ENCODE data around the gene RNF5.
A peak's percentile ranks its signal among the peaks of the same experiment; 100 is the strongest.
"Not testable (repeated sequence)": the region's sequence is repeated elsewhere in the genome, so short reads cannot be mapped to it uniquely, and the experiment has no call there.

Gene RNF5

DNA sequence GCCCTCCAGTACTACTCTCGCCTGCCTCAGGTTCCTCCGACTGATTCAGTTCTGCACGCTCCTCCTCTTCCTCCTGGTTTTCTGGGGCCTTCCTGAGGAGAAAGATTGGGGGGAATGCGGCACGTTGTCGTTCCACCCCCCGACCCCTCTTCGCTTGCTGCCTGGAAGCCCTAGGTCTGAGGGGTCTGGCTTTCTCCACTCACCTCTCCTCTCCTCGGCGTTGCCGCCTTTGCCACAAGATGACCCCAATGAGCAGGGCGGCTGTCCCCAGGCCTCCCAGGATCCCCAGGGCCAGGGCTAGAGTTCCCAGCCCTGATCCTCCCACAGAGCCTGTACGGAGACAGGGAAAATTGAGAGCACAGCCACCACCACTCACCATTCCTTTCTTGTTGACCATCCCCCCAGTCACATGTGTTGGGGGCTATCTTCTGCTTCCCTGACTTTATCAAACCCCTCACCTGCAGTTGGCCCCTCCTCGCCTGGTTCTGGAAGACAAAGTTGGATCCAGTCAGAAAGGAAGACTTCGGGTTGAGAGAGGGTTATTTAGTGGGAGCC lies 3.0 kb downstream of the RNF5 start:
- CTCF ChIA-PET, result no interaction called here
- TF ChIP-seq FOXM1 (IDR thresholded peaks at IDR 0.05; ENCODE audit: borderline replicate concordance) (no peak), SUZ12 (IDR thresholded peaks at IDR 0.05) (no peak), TARDBP (IDR thresholded peaks at IDR 0.05) (no peak), L3MBTL2 (conservative IDR thresholded peaks at IDR 0.05) (no peak), NFRKB (IDR thresholded peaks at IDR 0.05) (no peak), CTBP1 (IDR thresholded peaks at IDR 0.05; ENCODE audit: borderline replicate concordance) (no peak), SP1 (IDR thresholded peaks at IDR 0.05) (no peak), BHLHE40 (IDR thresholded peaks at IDR 0.05; ENCODE audit: borderline replicate concordance) (no peak), ELF4 (IDR thresholded peaks at IDR 0.05) (no peak), ARNT (IDR thresholded peaks at IDR 0.05) (no peak), HDGF (IDR thresholded peaks at IDR 0.05; ENCODE audit: borderline replicate concordance) (no peak), FOXK2 (IDR thresholded peaks at IDR 0.05) (no peak), LEF1 (IDR thresholded peaks at IDR 0.05; ENCODE audit: borderline replicate concordance) (no peak)
- TF ChIP-seq, protein P1, sequence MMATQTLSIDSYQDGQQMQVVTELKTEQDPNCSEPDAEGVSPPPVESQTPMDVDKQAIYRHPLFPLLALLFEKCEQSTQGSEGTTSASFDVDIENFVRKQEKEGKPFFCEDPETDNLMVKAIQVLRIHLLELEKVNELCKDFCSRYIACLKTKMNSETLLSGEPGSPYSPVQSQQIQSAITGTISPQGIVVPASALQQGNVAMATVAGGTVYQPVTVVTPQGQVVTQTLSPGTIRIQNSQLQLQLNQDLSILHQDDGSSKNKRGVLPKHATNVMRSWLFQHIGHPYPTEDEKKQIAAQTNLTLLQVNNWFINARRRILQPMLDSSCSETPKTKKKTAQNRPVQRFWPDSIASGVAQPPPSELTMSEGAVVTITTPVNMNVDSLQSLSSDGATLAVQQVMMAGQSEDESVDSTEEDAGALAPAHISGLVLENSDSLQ (IDR thresholded peaks at IDR 0.05), result no peak

DNA sequence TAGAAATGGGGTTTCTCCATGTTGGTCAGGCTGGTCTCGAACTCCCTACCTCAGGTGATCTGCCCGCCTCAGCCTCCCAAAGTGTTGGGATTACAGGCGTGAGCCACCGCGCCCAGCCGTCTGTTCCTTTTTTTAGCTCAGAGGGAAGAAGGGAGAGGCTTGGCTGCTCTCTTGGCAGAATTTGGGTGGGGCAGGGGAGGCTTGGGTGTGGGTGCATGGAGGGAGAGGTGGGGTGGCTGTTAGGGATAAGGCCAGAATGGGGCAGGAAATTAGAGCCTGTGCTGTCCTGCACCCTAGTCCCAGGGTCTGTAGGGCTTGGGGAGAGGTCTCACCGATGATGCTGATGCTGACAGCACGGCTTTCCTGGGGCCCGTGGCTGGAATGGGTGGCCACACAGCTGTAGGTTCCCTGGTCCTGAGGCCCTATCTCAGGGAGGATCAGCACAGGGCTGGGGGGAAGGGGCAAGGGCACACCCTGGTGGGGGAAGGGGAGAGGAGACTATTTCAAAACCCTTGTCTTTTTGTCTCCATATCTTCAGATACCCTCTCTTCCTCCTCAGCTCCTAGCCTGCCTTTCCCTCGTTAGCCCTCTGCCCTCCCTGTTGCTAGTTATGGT lies 3.8 kb downstream of the RNF5 start:
- TF ChIP-seq ARNT (IDR thresholded peaks at IDR 0.05) (no peak), FOXK2 (IDR thresholded peaks at IDR 0.05) (no peak), SUZ12 (IDR thresholded peaks at IDR 0.05) (no peak), ZNF384 (IDR thresholded peaks at IDR 0.05) (no peak), LEF1 (IDR thresholded peaks at IDR 0.05; ENCODE audit: borderline replicate concordance) (no peak), L3MBTL2 (conservative IDR thresholded peaks at IDR 0.05) (no peak), FOXM1 (IDR thresholded peaks at IDR 0.05; ENCODE audit: borderline replicate concordance) (no peak), FOXA1 (IDR thresholded peaks at IDR 0.05) (no peak), TARDBP (IDR thresholded peaks at IDR 0.05) (no peak), BHLHE40 (IDR thresholded peaks at IDR 0.05; ENCODE audit: borderline replicate concordance) (no peak)
- ChIA-PET POLR2A (interaction anchor here (2.7 kb wide), 1 partner anchor 13 kb away, joined by 11 read pairs; no protein-coding TSS in a partner anchor), CTCF (no interaction called here)
- DNase-seq (ENCODE audit: extremely low spot score), result no peak

More for the DNA sequence above, 3.0 kb downstream of the RNF5 start:
- POLR2A ChIA-PET, result interaction anchor here (2.7 kb wide), 1 partner anchor 14 kb away, joined by 11 read pairs; no protein-coding TSS in a partner anchor
- DNase-seq (ENCODE audit: extremely low spot score), result no peak

DNA sequence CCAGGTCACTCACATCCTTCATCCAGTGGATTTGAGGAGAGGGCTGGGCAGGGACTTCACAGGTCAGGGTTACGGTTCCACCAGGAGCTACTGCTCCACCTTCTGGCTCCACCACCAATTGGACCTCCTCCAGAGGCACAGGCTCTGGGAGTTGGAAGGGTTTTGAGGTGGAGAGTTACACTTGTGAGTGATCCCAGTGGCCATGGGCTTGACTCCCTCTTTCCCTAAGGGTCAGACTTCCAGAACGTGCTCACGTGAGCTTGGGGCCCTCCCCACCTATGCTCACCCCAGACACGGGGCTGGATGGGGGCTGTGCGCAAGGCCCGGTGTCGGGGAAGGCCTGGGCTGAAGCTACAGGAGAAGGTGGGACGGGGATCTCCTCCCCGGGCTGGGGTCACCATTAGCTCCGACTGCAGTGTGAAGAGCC lies 4.4 kb downstream of the RNF5 start:
- ChIA-PET POLR2A (interaction anchor here (0.7 to 2.7 kb wide), 2 partner anchors 13 to 54 kb away, joined by 3 to 11 read pairs; partner anchors contain the start of gene ATF6B), CTCF (no interaction called here)
- TF ChIP-seq FOXA1 (IDR thresholded peaks at IDR 0.05), result no peak
- TF ChIP-seq TARDBP (IDR thresholded peaks at IDR 0.05), result no peak
- no peak for DNase-seq (ENCODE audit: extremely low spot score)

DNA sequence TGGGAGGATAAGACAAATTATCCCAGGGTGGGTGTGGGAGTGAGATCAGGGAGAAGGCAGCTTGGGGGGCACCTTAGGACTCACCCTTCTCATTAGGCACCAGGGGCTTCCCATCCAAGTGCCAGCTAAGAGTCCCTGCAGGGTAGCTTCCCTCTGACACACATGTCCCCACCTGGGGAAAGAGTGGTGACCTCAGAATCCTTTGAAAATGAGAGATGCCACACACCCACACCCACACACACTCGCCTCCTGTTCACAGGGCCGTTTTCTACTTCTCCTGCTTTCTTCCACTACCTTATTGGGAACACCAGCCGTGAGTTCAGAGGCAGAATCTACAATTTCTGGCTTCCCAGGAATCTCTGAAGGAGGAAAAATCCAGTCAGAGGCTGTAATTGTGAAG lies 4.8 kb downstream of the RNF5 start:
- ChIA-PET CTCF (no interaction called here), POLR2A (interaction anchor here (0.7 to 2.7 kb wide), 2 partner anchors 12 to 54 kb away, joined by 3 to 11 read pairs; partner anchors contain the start of gene ATF6B)
- no peak for DNase-seq (ENCODE audit: extremely low spot score)
- TF ChIP-seq NFRKB (IDR thresholded peaks at IDR 0.05) (no peak), CTBP1 (IDR thresholded peaks at IDR 0.05; ENCODE audit: borderline replicate concordance) (no peak), ZNF384 (IDR thresholded peaks at IDR 0.05) (no peak), HDGF (IDR thresholded peaks at IDR 0.05; ENCODE audit: borderline replicate concordance) (no peak), BHLHE40 (IDR thresholded peaks at IDR 0.05; ENCODE audit: borderline replicate concordance) (no peak), FOXM1 (IDR thresholded peaks at IDR 0.05; ENCODE audit: borderline replicate concordance) (no peak), SUZ12 (IDR thresholded peaks at IDR 0.05) (no peak), L3MBTL2 (conservative IDR thresholded peaks at IDR 0.05) (no peak), LEF1 (IDR thresholded peaks at IDR 0.05; ENCODE audit: borderline replicate concordance) (no peak)
- TF ChIP-seq, protein P1 (IDR thresholded peaks at IDR 0.05), result no peak

DNA sequence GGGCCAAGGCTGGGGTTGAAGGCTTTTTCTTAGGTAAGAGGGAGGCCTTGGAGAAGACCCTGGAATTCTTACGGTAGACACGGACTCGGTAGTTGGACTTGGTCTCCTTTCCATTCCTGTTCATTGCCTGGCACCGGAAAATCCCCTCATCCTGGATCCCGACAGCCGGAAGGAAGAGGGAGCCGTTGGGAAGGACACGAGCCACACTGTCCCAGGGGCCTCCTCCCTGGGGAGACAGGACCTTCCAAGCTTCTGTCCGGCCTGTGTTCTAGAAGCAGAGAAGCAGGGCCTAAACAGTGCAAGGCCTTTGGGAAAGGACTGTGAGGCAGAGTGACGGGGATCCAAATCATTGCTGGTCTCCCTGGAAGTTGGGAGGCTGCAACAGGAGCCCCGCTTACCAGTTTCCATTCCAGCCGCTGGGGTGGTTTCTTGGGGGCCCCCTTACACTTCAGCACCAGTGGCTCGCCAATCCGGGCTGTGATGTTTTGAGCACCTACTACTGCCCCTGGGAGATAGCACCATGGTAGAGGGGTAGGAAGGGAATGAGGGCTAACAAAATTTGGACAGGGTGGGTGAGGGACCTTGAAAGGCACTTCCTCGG lies 5.4 kb downstream of the RNF5 start:
- TF ChIP-seq L3MBTL2 (conservative IDR thresholded peaks at IDR 0.05) (no peak), SP1 (IDR thresholded peaks at IDR 0.05) (no peak), ELF4 (IDR thresholded peaks at IDR 0.05) (no peak), SUZ12 (IDR thresholded peaks at IDR 0.05) (no peak), FOXA1 (IDR thresholded peaks at IDR 0.05) (no peak)
- TF ChIP-seq, protein P1 (IDR thresholded peaks at IDR 0.05), result no peak
- CTCF ChIA-PET, result no interaction called here
- POLR2A ChIA-PET, result interaction anchor here (2.7 kb wide), 1 partner anchor 12 kb away, joined by 11 read pairs; no protein-coding TSS in a partner anchor
- no peak for DNase-seq (ENCODE audit: extremely low spot score)

DNA sequence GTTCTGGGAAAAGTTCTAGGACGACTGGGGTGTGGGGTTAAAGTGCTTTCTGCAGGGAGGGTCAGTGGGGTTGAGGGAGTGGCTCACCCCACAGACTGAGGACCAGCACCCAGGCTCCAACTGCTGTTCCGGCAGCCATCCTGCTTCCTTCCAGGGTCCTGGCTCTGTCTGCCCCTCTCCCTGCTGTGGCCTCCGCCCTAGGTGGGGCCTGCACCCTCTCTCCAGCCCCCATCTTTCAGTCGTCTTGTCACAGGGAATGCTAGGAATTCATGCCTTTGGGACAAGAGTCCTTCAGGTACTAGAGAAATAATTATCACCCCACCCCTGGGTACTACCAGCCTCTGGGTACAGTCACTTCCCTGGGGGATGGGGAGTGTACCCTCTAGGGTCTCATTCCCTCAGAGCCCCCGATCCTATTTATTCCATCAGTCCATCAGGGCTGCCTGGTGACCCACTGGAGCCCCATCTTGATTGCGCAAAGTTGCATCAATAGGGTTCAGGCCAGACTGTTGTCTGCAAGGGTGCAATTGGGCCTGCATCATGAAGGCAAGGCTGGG lies 6.0 kb downstream of the RNF5 start, which contains the start of gene AGER:
AGER (minus strand) TSS at position 170 of the 557 bp plus-strand sequence; CDS start at position 139, 31 bp downstream.
- CTCF ChIA-PET, result no interaction called here
- TF ChIP-seq HDGF (IDR thresholded peaks at IDR 0.05; ENCODE audit: borderline replicate concordance), result no peak
- TF ChIP-seq, protein P1 (IDR thresholded peaks at IDR 0.05), result no peak
- no peak for TF ChIP-seq L3MBTL2 (conservative IDR thresholded peaks at IDR 0.05)
- TF ChIP-seq FOXA1 (IDR thresholded peaks at IDR 0.05), result no peak
- no peak for TF ChIP-seq SP1 (IDR thresholded peaks at IDR 0.05)
- no peak for TF ChIP-seq ARNT (IDR thresholded peaks at IDR 0.05)
- no peak for TF ChIP-seq ZNF384 (IDR thresholded peaks at IDR 0.05)
- no peak for TF ChIP-seq FOXM1 (IDR thresholded peaks at IDR 0.05; ENCODE audit: borderline replicate concordance)
- no peak for TF ChIP-seq ELF4 (IDR thresholded peaks at IDR 0.05)
- no peak for TF ChIP-seq NFRKB (IDR thresholded peaks at IDR 0.05)
- no peak for TF ChIP-seq LEF1 (IDR thresholded peaks at IDR 0.05; ENCODE audit: borderline replicate concordance)
- TF ChIP-seq BHLHE40 (IDR thresholded peaks at IDR 0.05; ENCODE audit: borderline replicate concordance), result no peak

DNA sequence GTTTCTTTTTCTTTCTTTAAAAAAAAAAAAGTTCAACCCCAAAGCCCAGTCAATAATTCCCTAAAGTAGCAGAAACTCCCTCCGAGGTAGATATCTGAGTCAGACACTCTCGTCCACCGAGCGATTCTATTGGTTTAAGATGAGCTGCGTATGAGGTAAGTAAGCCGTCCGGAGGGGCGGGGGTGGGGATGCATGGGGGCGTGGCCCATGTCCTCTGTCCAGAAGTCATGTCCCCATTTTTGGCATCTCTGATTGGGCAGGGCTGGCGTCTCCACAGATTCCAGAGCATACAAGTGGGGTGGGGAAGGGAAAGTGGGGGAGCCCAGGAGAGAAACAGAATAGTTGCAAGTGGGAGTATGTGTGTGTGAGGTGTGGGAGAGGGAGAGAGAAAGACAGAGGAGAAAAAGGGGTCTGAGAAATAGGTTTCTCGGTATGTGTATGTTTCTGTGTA lies 7.5 kb downstream of the RNF5 start:
- peak; percentile 51 for DNase-seq (ENCODE audit: extremely low spot score)
- CTCF ChIA-PET, result not testable (repeated sequence)
- POLR2A ChIA-PET, result interaction anchor here (1.3 kb wide), 1 partner anchor 9 kb away, joined by 3 read pairs; the partner anchor contains the start of gene AGPAT1

More for the DNA sequence above, 6.0 kb downstream of the RNF5 start, which contains the start of gene AGER:
- POLR2A ChIA-PET, result no interaction called here
- DNase-seq (ENCODE audit: extremely low spot score), result no peak

DNA sequence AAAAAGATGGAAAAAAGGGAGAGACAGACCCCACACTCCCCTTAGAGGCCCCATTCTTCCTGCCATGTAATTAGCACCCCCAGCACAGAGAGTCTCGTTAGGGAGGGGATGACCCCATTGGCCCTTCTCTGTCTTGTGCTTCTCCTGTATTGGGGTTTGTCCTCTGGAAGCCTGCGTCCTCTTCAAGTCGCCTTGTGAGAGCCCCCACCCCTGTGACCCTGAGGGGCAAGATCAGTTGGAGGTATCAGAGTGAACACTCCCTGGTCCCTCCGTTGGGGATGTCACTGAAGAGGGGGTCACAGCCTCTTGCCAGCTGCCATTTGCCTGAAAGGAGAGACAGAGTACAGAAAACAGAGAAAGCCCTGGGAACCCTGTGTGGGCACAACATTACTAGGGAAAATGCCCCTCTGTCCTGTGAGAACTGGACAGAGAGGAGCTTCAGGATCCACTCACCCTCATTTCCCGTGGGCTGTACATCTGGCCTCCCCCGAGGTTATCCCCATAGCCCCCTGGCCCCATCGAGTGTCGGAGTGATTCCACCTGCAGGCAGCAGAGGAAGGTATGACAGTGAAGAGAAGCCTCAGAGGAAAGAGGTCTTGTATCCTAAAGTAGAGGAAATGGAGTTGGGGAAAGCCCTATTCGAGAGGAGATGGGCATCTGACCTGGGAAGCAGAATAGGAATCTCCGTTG lies 8.1 kb downstream of the RNF5 start:
- POLR2A ChIA-PET, result interaction anchor here (1.3 to 11.7 kb wide), 2 partner anchors 8 to 10 kb away, joined by 3 to 153 read pairs; partner anchors contain the start of genes AGPAT1 and RNF5
- DNase-seq (ENCODE audit: extremely low spot score); CTCF ChIA-PET: not testable (repeated sequence)

Data from HEK293T (cell line).